GM12892 (cell line): ENCODE measurements around the gene TRPC4.

Experiments
- POLR2A ChIP-seq: IDR thresholded peaks from 2 replicates; pipeline ENCODE4 v1.6.1; 2011; ENCODE audit warnings: low read depth, low read length, control low read depth
- POLR2AphosphoS5 ChIP-seq: IDR thresholded peaks from 2 replicates; pipeline ENCODE4 v1.6.1; 2011; ENCODE audit warnings: low read depth, low read length, control low read depth
- TAF1 ChIP-seq: IDR thresholded peaks from 2 replicates; pipeline ENCODE4 v1.6.1; 2011; ENCODE audit warnings: low read depth, mild to moderate bottlenecking, control low read depth, low read length, borderline replicate concordance

DNA sequence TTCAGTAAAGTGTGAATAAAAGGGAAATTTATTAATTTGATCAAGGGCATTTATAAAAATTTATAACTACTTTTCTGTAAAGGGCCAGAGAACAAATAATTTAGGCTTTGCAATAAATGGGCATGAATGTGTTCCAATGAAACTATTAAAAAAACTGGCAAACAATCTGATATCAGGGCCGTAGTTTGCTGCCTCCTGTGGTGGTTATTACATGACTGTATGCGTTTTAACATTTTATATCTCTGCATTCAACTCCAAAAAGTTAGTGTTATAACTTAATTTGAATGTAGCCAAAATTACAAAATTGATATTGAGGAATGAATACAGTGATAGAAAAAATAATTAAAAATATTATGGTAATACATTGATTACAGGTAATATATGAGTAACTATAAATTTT, 190.5 kb downstream of the TRPC4 start:
- TF ChIP-seq POLR2A (no peak), POLR2AphosphoS5 (no peak), TAF1 (no peak)
